Stimulated activated CD8-positive, alpha-beta memory T cell treated with anti-CD3 and anti-CD28 coated beads, Interleukin-12 subunit alpha, Interleukin-12 subunit beta, amount 100 ng/mL, for 4 hours (primary cell): ENCODE measurements around the gene NPFF.

Experiments
- DNase-seq: peaks from one replicate; pipeline ENCODE4 v3.0.0-alpha.2; 2020; ENCODE audit warnings: low read depth

Gene NPFF

GRCh38 chr12:53474819-53475218 lies 32.5 kb downstream of the NPFF start:
- no peak for DNase-seq

GRCh38 chr12:53474077-53474476 lies 33.2 kb downstream of the NPFF start:
- no peak for DNase-seq

GRCh38 chr12:53472056-53472582 lies 35.2 kb downstream of the NPFF start:
- no peak for DNase-seq

- DNase-seq: no peak
These were observed 39.0 kb downstream of the NPFF start for GRCh38 chr12:53468282-53468681.

- DNase-seq: no peak
These were observed 39.4 kb downstream of the NPFF start for GRCh38 chr12:53467880-53468279.

- DNase-seq: no peak
These were observed 40.2 kb downstream of the NPFF start for GRCh38 chr12:53467082-53467481.

GRCh38 chr12:53466640-53467039 lies 40.6 kb downstream of the NPFF start:
- no peak for DNase-seq

GRCh38 chr12:53465679-53466078 lies 41.6 kb downstream of the NPFF start:
- DNase-seq: no peak

GRCh38 chr12:53464685-53465418 lies 42.4 kb downstream of the NPFF start:
- no peak for DNase-seq

- DNase-seq: no peak
These were observed 43.3 kb downstream of the NPFF start for GRCh38 chr12:53463802-53464560.

GRCh38 chr12:53462935-53463334 lies 44.3 kb downstream of the NPFF start:
- no peak for DNase-seq

GRCh38 chr12:53461591-53461990 lies 45.7 kb downstream of the NPFF start:
- DNase-seq: no peak

GRCh38 chr12:53461059-53461458 lies 46.2 kb downstream of the NPFF start:
- DNase-seq: no peak

GRCh38 chr12:53459097-53459496 lies 48.2 kb downstream of the NPFF start:
- no peak for DNase-seq
